ENCODE measurements around the gene RPUSD2.

DNA sequence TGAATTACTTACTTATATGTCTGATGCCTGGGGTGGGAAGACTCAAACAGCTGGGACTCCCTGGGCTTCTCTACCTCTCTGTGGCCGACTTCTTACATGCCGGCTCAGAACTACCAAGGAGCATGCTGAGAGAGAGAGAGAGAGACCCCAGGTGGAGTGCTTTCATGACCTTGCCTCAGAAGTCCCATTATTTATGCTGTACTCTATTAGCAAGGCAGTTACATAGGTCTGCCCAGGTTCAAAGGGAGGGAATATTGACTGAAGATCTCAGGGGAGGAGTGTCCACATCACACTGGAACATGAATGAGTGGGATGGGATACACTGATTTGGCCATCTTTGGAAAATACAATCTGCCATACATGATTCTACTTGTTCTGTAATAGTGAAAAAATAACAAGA lies 20.5 kb upstream of the RPUSD2 start:
- TF ChIP-seq, protein P1, sequence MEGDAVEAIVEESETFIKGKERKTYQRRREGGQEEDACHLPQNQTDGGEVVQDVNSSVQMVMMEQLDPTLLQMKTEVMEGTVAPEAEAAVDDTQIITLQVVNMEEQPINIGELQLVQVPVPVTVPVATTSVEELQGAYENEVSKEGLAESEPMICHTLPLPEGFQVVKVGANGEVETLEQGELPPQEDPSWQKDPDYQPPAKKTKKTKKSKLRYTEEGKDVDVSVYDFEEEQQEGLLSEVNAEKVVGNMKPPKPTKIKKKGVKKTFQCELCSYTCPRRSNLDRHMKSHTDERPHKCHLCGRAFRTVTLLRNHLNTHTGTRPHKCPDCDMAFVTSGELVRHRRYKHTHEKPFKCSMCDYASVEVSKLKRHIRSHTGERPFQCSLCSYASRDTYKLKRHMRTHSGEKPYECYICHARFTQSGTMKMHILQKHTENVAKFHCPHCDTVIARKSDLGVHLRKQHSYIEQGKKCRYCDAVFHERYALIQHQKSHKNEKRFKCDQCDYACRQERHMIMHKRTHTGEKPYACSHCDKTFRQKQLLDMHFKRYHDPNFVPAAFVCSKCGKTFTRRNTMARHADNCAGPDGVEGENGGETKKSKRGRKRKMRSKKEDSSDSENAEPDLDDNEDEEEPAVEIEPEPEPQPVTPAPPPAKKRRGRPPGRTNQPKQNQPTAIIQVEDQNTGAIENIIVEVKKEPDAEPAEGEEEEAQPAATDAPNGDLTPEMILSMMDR (IDR thresholded peaks at IDR 0.05) = no peak
- no peak for TF ChIP-seq POLR2A (IDR thresholded peaks at IDR 0.05)
